Measurements from ENCODE around the gene NR1I3. TPM values are rescaled to one million over a fixed set of nuclear protein-coding genes. Genes with fewer than 3 reads are reported as not detected.
"Not testable (repeated sequence)": the region's sequence is repeated elsewhere in the genome, so short reads cannot be mapped to it uniquely, and the experiment has no call there.

The NR1I3 gene
- total RNA-seq, 1 donor from 2014 or later, result not detected

GRCh38 chr1:161226320-161226711, 11.7 kb downstream of the NR1I3 start:
- intact Hi-C loops (cut with DNase I), result loop anchor here (5.0 kb wide), 1 partner anchor 156 kb away; no protein-coding TSS in a partner anchor
- Histone ChIP-seq H3K36me3 (peaks cover 0 to 15% of the 10 kb centered on the region in 2 donors), H3K4me1 (peaks cover 30% of the 10 kb centered on the region), H3K27ac (peak overlapping the region; percentile 80), H3K4me3 (peak overlapping the region; percentile 73 to 88), H3K27me3 (no peaks in the 10 kb centered on the region), H3K9me3 (no peaks in the 10 kb centered on the region)
- TF ChIP-seq CTCF (IDR thresholded peaks at IDR 0.05) (no peak), POLR2A (IDR thresholded peaks at IDR 0.05) (no peak), POLR2AphosphoS5 (IDR thresholded peaks at IDR 0.05; ENCODE audit: insufficient read depth in 1 of 2, low read depth in 1 of 2) (no peak)
- no peak for DNase-seq (ENCODE audit: extremely low spot score in 2 of 2)

- Histone ChIP-seq H3K4me3 (peak within 1 kb of the TSS; percentile 73 to 88), H3K9me3 (no peaks in the 10 kb centered on the region), H3K4me1 (peaks cover 30% of the 10 kb centered on the region), H3K27ac (peak within 1 kb of the TSS; percentile 80), H3K36me3 (peaks cover 0 to 15% of the 10 kb centered on the region in 2 donors), H3K27me3 (no peaks in the 10 kb centered on the region)
- no peak for TF ChIP-seq POLR2A (IDR thresholded peaks at IDR 0.05)
- peak; percentile 48 to 93 for TF ChIP-seq POLR2AphosphoS5 (IDR thresholded peaks at IDR 0.05; ENCODE audit: insufficient read depth in 1 of 2, low read depth in 1 of 2)
- TF ChIP-seq CTCF (IDR thresholded peaks at IDR 0.05), result peak in 1 of 3 experiments; percentile 61
- intact Hi-C loops (cut with DNase I), result loop anchor here (5.0 kb wide), 1 partner anchor 157 kb away; no protein-coding TSS in a partner anchor
- peak in 1 of 2 donors; percentile 99 for DNase-seq (ENCODE audit: extremely low spot score in 2 of 2)
Observed at GRCh38 chr1:161225534-161226319, 12.3 kb downstream of the NR1I3 start, which contains the start of gene TOMM40L. TOMM40L (plus strand) TSS chr1:161226060; CDS start chr1:161226490, 430 bp downstream.

DNA sequence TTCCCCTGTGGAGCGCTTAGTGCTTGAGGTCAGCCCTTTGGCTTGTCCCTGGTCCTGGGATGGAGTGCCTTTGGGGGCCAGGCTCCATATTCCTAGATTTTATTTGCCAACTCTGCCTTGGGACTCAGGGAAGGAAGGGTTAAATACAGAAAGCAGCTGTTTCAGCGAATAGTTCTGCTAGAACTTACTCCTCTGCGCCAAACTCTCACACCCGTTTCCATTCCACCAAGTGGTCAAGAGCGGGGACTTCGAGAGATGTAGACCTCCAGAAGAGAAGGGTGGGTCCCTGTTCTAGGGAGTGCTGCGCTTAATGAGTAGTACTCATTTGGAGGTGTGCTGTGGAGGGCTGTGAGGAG, 12.8 kb downstream of the NR1I3 start:
- no peaks in the 10 kb centered on the region for H3K9me3 ChIP-seq
- H3K4me1 ChIP-seq, result peaks cover 30% of the 10 kb centered on the region
- no peak for DNase-seq (ENCODE audit: extremely low spot score in 2 of 2)
- TF ChIP-seq POLR2AphosphoS5 (IDR thresholded peaks at IDR 0.05; ENCODE audit: insufficient read depth in 1 of 2, low read depth in 1 of 2) (no peak), CTCF (IDR thresholded peaks at IDR 0.05) (no peak), POLR2A (IDR thresholded peaks at IDR 0.05) (no peak)
- H3K36me3 ChIP-seq, result peaks cover 0 to 15% of the 10 kb centered on the region in 2 donors
- H3K4me3 ChIP-seq, result no peak overlapping the region
- H3K27ac ChIP-seq, result peak overlapping the region; percentile 80
- H3K27me3 ChIP-seq, result no peaks in the 10 kb centered on the region
- intact Hi-C loops (cut with DNase I), result loop anchor here (5.0 kb wide), 1 partner anchor 157 kb away; no protein-coding TSS in a partner anchor

- not testable (repeated sequence) for H3K9me3 ChIP-seq; H3K4me3 ChIP-seq; H3K27me3 ChIP-seq; DNase-seq (ENCODE audit: extremely low spot score in 2 of 2); H3K27ac ChIP-seq
- intact Hi-C loops (cut with DNase I), result loop anchor here (5.0 kb wide), 1 partner anchor 158 kb away; no protein-coding TSS in a partner anchor
- peaks cover 30% of the 10 kb centered on the region for H3K4me1 ChIP-seq
- peaks cover 0 to 15% of the 10 kb centered on the region in 2 donors for H3K36me3 ChIP-seq
Observed at GRCh38 chr1:161224695-161225087, 13.3 kb downstream of the NR1I3 start.

DNA sequence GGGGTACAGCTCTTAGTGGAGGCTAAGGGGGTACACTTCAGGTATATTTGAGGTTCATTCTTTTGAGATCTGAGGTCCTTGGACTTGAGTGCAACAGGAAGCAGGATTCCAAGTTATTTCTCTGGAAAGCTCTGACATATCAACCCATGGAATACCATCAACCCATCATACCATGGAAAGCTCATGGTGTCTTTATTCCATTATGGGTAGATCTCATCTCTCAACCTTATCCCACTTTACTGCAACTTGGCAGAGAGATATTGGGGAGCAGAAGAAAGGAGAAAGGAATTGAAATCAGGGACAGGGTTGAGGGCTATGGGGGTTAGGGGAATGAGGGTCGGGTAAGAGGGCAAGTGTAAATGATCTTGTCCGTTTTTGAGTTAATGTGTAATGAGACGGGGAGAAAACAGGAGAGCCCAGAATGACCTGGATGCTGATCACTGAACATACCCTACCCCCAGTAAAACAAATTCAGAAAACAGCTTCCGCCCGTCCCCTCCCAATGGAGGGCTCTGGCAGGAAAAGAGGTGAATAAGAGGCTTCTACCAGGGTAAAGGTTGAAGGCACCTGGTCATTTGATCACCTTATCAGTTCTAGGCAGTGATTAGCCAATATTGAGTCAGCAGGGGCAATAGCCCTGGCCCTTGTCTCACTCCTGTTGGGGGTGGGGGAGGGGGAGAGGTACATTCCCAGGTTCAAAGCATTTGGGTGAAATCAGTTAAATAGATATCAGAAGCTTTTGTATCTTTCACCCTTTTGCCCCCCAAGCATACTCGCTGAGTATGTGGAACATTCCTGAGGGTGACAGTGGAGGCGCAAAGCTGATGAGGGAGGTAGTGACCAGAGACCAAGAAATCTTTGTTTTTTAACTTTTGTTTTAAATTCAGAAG, 14.0 kb downstream of the NR1I3 start:
- no peak for DNase-seq (ENCODE audit: extremely low spot score in 2 of 2)
- H3K27me3 ChIP-seq, result no peaks in the 10 kb centered on the region
- H3K27ac ChIP-seq, result no peak overlapping the region
- peaks cover 30% of the 10 kb centered on the region for H3K4me1 ChIP-seq
- H3K9me3 ChIP-seq, result no peaks in the 10 kb centered on the region
- no peak overlapping the region for H3K4me3 ChIP-seq
- intact Hi-C loops (cut with DNase I), result no loop called here
- TF ChIP-seq CTCF (IDR thresholded peaks at IDR 0.05), result no peak
- no peak for TF ChIP-seq POLR2A (IDR thresholded peaks at IDR 0.05)
- no peak for TF ChIP-seq POLR2AphosphoS5 (IDR thresholded peaks at IDR 0.05; ENCODE audit: insufficient read depth in 1 of 2, low read depth in 1 of 2)
- H3K36me3 ChIP-seq, result peaks cover 0 to 12% of the 10 kb centered on the region in 2 donors
